AG09309 (cell line): Measurements from ENCODE around the gene TLX2.

Experiments
- DNase-seq: peaks from one replicate; pipeline ENCODE4 v3.0.0-alpha.2; 2010; ENCODE audit warnings: low read depth
- H3K4me3 ChIP-seq: 2 replicates; pipeline ENCODE4 v1.5.1; 2011; ENCODE audit warnings: mild to moderate bottlenecking, low read depth, low read length, moderate library complexity; ENCODE audit not compliant: control insufficient read depth
- CTCF ChIP-seq: IDR thresholded peaks from 2 replicates; pipeline ENCODE4 v1.5.1; 2011; ENCODE audit warnings: mild to moderate bottlenecking, low read depth, low read length, inconsistent platforms; ENCODE audit not compliant: insufficient read depth, control insufficient read depth; ENCODE audit errors: missing control alignments

TLX2 gene

GRCh38 chr2:74544634-74545033 is 30.4 kb downstream of the TLX2 start:
- DNase-seq, result no peak
- no peak overlapping the region for H3K4me3 ChIP-seq
- TF ChIP-seq CTCF, result no peak

- DNase-seq, result no peak
- no peak for TF ChIP-seq CTCF
- no peak overlapping the region for H3K4me3 ChIP-seq
Observed at GRCh38 chr2:74546004-74546403, 31.8 kb downstream of the TLX2 start.

GRCh38 chr2:74548285-74548899 is 34.1 kb downstream of the TLX2 start:
- no peak for TF ChIP-seq CTCF
- H3K4me3 ChIP-seq, result peak overlapping the region; percentile 32
- DNase-seq, result no peak

GRCh38 chr2:74548900-74549826 is 34.9 kb downstream of the TLX2 start:
- peak overlapping the region; percentile 51 for H3K4me3 ChIP-seq
- no peak for DNase-seq
- no peak for TF ChIP-seq CTCF

- H3K4me3 ChIP-seq, result no peak overlapping the region
- no peak for DNase-seq
- no peak for TF ChIP-seq CTCF
Observed at GRCh38 chr2:74550231-74550630, 36.0 kb downstream of the TLX2 start.

GRCh38 chr2:74551530-74551929 is 37.3 kb downstream of the TLX2 start:
- no peak for TF ChIP-seq CTCF
- H3K4me3 ChIP-seq, result no peak overlapping the region
- DNase-seq, result no peak
